ENCODE results near the gene PEX12. TPM values are rescaled to one million over a fixed set of nuclear protein-coding genes. Genes with fewer than 3 reads are reported as not detected.
A peak's percentile ranks its signal among the peaks of the same experiment; 100 is the strongest.
"Not testable (repeated sequence)": the region's sequence is repeated elsewhere in the genome, so short reads cannot be mapped to it uniquely, and the experiment has no call there.

The PEX12 gene
- total RNA-seq, 1 experiment from 2014 or later = 5.8 TPM

DNA sequence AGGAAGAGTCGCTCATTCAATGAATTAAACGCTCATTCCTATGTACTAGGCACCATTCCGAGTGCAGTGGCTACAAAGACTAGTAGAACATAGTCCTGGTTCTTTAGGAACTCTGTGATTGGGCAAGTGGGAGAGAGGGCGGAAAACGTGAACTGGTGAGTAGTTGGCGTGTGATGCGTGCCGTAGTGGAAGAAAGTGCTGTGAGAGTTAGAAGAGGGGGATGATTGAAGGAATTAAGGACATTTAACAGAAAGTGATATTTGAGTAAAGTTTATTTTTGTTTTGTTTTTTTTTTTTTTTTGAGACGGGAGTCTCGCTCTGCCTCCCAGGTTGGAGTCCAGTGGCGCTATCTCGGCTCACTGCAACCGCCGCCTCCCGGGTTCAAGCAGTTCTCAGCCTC, 9.8 kb downstream of the PEX12 start:
- Histone ChIP-seq H4K20me1 (ENCODE audit: insufficient read depth) (no peaks in the 10 kb centered on the region; the same call in 1 of the 2 replicates), H3K4me1 (replicated peaks; ENCODE audit: insufficient read depth) (peaks cover 10% of the 10 kb centered on the region), H3K79me2 (ENCODE audit: low read depth) (peaks cover 34% of the 10 kb centered on the region), H3K36me3 (ENCODE audit: low read depth) (no peaks in the 10 kb centered on the region), H3K4me2 (peak overlapping the region; percentile 91), H3K4me3 (peak overlapping the region; percentile 72), H3K27me3 (ENCODE audit: insufficient read depth, low read depth) (peaks cover 15% of the 10 kb centered on the region), H3F3A (ENCODE audit: insufficient read depth, low read depth) (peaks cover 10% of the 10 kb centered on the region; the same call in 1 of the 2 replicates), H3K9me2 (ENCODE audit: insufficient read depth) (no peaks in the 10 kb centered on the region), H2AFZ (peak overlapping the region; percentile 95), H3K27ac (peak overlapping the region; percentile 54), H3K9me3 (ENCODE audit: insufficient read depth, low read depth) (no peaks in the 10 kb centered on the region)
- intact Hi-C loops (cut with micrococcal nuclease; ENCODE audit: unreplicated experiment) = loop anchor here (1.0 kb wide), 1 partner anchor 10 kb away; the partner anchor contains the start of gene PEX12
- no TSS peak for BruUV-seq (replicated peaks)
- ChIA-PET POLR2A (ENCODE audit: unreplicated experiment) (interaction anchor here (0.6 to 0.7 kb wide), 2 partner anchors 28 to 107 kb away, joined by 3 to 8 read pairs; no protein-coding TSS in a partner anchor), CTCF (no interaction called here)
- peak in 1 of 2 experiments; percentile 43 for DNase-seq
- TF ChIP-seq EZH2 (IDR thresholded peaks at IDR 0.05; ENCODE audit: low read depth) = no peak
- TF ChIP-seq, protein P1, sequence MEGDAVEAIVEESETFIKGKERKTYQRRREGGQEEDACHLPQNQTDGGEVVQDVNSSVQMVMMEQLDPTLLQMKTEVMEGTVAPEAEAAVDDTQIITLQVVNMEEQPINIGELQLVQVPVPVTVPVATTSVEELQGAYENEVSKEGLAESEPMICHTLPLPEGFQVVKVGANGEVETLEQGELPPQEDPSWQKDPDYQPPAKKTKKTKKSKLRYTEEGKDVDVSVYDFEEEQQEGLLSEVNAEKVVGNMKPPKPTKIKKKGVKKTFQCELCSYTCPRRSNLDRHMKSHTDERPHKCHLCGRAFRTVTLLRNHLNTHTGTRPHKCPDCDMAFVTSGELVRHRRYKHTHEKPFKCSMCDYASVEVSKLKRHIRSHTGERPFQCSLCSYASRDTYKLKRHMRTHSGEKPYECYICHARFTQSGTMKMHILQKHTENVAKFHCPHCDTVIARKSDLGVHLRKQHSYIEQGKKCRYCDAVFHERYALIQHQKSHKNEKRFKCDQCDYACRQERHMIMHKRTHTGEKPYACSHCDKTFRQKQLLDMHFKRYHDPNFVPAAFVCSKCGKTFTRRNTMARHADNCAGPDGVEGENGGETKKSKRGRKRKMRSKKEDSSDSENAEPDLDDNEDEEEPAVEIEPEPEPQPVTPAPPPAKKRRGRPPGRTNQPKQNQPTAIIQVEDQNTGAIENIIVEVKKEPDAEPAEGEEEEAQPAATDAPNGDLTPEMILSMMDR (conservative IDR thresholded peaks at IDR 0.05) = no peak

DNA sequence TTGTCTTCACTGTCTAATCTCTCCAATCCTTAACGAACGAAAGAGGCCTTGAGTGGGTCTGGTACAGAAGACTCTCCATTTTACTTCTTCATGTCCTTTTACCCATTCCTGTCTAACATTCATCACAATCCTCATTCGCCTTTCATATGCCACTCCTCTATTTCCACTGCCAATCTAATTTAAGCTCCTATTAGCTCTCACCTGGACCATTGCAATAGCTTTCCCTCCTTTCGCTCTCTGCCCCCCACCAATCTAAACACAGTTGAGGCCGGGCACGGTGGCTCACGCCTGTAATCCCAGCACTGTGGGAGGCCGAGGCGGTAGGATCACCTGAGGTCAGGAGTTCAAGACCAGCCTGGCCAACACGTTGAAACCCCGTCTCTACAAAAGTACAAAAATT, 11.4 kb downstream of the PEX12 start:
- no peak overlapping the region; the same call in 1 of the 2 replicates for H3K4me3 ChIP-seq
- H2AFZ ChIP-seq = peak overlapping the region; percentile 95; the same call in 1 of the 2 replicates
- H3K79me2 ChIP-seq (ENCODE audit: low read depth) = peaks cover 34% of the 10 kb centered on the region
- TF ChIP-seq, protein P1 (conservative IDR thresholded peaks at IDR 0.05) = no peak
- TF ChIP-seq EZH2 (IDR thresholded peaks at IDR 0.05; ENCODE audit: low read depth) = no peak
- peaks cover 6% of the 10 kb centered on the region; the same call in 1 of the 2 replicates for H3F3A ChIP-seq (ENCODE audit: insufficient read depth, low read depth)
- ChIA-PET CTCF (no interaction called here), POLR2A (ENCODE audit: unreplicated experiment) (no interaction called here)
- intact Hi-C loops (cut with micrococcal nuclease; ENCODE audit: unreplicated experiment) = no loop called here
- peaks cover 10% of the 10 kb centered on the region for H3K4me1 ChIP-seq (replicated peaks; ENCODE audit: insufficient read depth)
- H3K9me2 ChIP-seq (ENCODE audit: insufficient read depth) = no peaks in the 10 kb centered on the region
- H3K27me3 ChIP-seq (ENCODE audit: insufficient read depth, low read depth) = peaks cover 16% of the 10 kb centered on the region
- no peak for DNase-seq
- BruUV-seq (replicated peaks) = TSS peak; percentile 84
- H3K36me3 ChIP-seq (ENCODE audit: low read depth) = no peaks in the 10 kb centered on the region
- no peak overlapping the region for H3K27ac ChIP-seq
- H4K20me1 ChIP-seq (ENCODE audit: insufficient read depth) = no peaks in the 10 kb centered on the region
- no peaks in the 10 kb centered on the region for H3K9me3 ChIP-seq (ENCODE audit: insufficient read depth, low read depth)
- H3K4me2 ChIP-seq = peak overlapping the region; percentile 91

GRCh38 chr17:35563181-35563580, 15.2 kb downstream of the PEX12 start:
- H3K27ac ChIP-seq; intact Hi-C loops (cut with micrococcal nuclease; ENCODE audit: unreplicated experiment); H3K9me2 ChIP-seq (ENCODE audit: insufficient read depth); H3K36me3 ChIP-seq (ENCODE audit: low read depth); H3K79me2 ChIP-seq (ENCODE audit: low read depth); BruUV-seq (replicated peaks); DNase-seq; H4K20me1 ChIP-seq (ENCODE audit: insufficient read depth); H3F3A ChIP-seq (ENCODE audit: insufficient read depth, low read depth); H3K9me3 ChIP-seq (ENCODE audit: insufficient read depth, low read depth); H2AFZ ChIP-seq; POLR2A ChIA-PET (ENCODE audit: unreplicated experiment); H3K4me1 ChIP-seq (replicated peaks; ENCODE audit: insufficient read depth); H3K4me3 ChIP-seq; H3K4me2 ChIP-seq: not testable (repeated sequence)
- peaks cover 25% of the 10 kb centered on the region for H3K27me3 ChIP-seq (ENCODE audit: insufficient read depth, low read depth)
- CTCF ChIA-PET = interaction anchor here (0.7 kb wide), 1 partner anchor 185 kb away, joined by 4 read pairs; no protein-coding TSS in a partner anchor

- POLR2A ChIA-PET (ENCODE audit: unreplicated experiment) = no interaction called here
- Histone ChIP-seq H4K20me1 (ENCODE audit: insufficient read depth) (no peaks in the 10 kb centered on the region), H3K9me2 (ENCODE audit: insufficient read depth) (no peaks in the 10 kb centered on the region), H3K4me1 (replicated peaks; ENCODE audit: insufficient read depth) (no peaks in the 10 kb centered on the region), H3K27me3 (ENCODE audit: insufficient read depth, low read depth) (peaks cover 37% of the 10 kb centered on the region), H3F3A (ENCODE audit: insufficient read depth, low read depth) (no peaks in the 10 kb centered on the region), H3K4me2 (no peak within 1 kb of the TSS), H2AFZ (no peak within 1 kb of the TSS), H3K4me3 (no peak within 1 kb of the TSS), H3K79me2 (ENCODE audit: low read depth) (no peaks in the 10 kb centered on the region), H3K9me3 (ENCODE audit: insufficient read depth, low read depth) (no peaks in the 10 kb centered on the region), H3K36me3 (ENCODE audit: low read depth) (no peaks in the 10 kb centered on the region), H3K27ac (no peak within 1 kb of the TSS)
- no TSS peak for BruUV-seq (replicated peaks)
- DNase-seq = no peak
- intact Hi-C loops (cut with micrococcal nuclease; ENCODE audit: unreplicated experiment) = no loop called here
- TF ChIP-seq, protein P1 (conservative IDR thresholded peaks at IDR 0.05) = no peak
- no peak for TF ChIP-seq EZH2 (IDR thresholded peaks at IDR 0.05; ENCODE audit: low read depth)
- CTCF ChIA-PET = no interaction called here
These were observed 17.7 kb downstream of the PEX12 start, which contains the start of gene SLFN14 for GRCh38 chr17:35560703-35561102. TSS of gene SLFN14 (minus strand) at chr17:35560819. CDS start at chr17:35558062, 2,757 bp downstream.

Measured in PC-9 (cell line).